COR-L47 (cell line): ENCODE measurements around the gene IQCH.
A peak's percentile ranks its signal among the peaks of the same experiment; 100 is the strongest.
"Not testable (repeated sequence)": the region's sequence is repeated elsewhere in the genome, so short reads cannot be mapped to it uniquely, and the experiment has no call there.

Experiments used
- DNase-seq: peaks from one replicate; lab custom pipeline; 2025; lab: John Stamatoyannopoulos, UW

Gene IQCH

GRCh38 chr15:67358391-67358790 lies 103.8 kb downstream of the IQCH start:
- no peak for DNase-seq

- DNase-seq = no peak
Observed at GRCh38 chr15:67358812-67359211, 104.2 kb downstream of the IQCH start.

- peak; percentile 70 for DNase-seq
Observed at GRCh38 chr15:67359431-67360079, 105.0 kb downstream of the IQCH start.

GRCh38 chr15:67361100-67361499 lies 106.5 kb downstream of the IQCH start:
- DNase-seq = no peak

- DNase-seq = not testable (repeated sequence)
Observed at GRCh38 chr15:67363712-67364111, 109.1 kb downstream of the IQCH start.

GRCh38 chr15:67365994-67366393 lies 111.4 kb downstream of the IQCH start:
- DNase-seq = no peak

GRCh38 chr15:67366904-67367303 lies 112.3 kb downstream of the IQCH start:
- no peak for DNase-seq

GRCh38 chr15:67369359-67369998 lies 114.9 kb downstream of the IQCH start:
- no peak for DNase-seq

GRCh38 chr15:67370206-67370954 lies 115.8 kb downstream of the IQCH start:
- DNase-seq = no peak

GRCh38 chr15:67372543-67372942 lies 118.0 kb downstream of the IQCH start:
- no peak for DNase-seq

- DNase-seq = no peak
Observed at GRCh38 chr15:67372986-67373675, 118.5 kb downstream of the IQCH start.

- DNase-seq = no peak
Observed at GRCh38 chr15:67373971-67374370, 119.4 kb downstream of the IQCH start.

- DNase-seq = no peak
Observed at GRCh38 chr15:67379530-67379929, 124.9 kb downstream of the IQCH start.

GRCh38 chr15:67380921-67381320 lies 126.3 kb downstream of the IQCH start:
- no peak for DNase-seq

- no peak for DNase-seq
Observed at GRCh38 chr15:67381416-67382045, 126.9 kb downstream of the IQCH start.

- no peak for DNase-seq
Observed at GRCh38 chr15:67382723-67383122, 128.1 kb downstream of the IQCH start.

GRCh38 chr15:67383899-67384298 lies 129.3 kb downstream of the IQCH start:
- DNase-seq = no peak

GRCh38 chr15:67384761-67385160 lies 130.2 kb downstream of the IQCH start:
- no peak for DNase-seq

GRCh38 chr15:67385971-67386370 lies 131.4 kb downstream of the IQCH start:
- no peak for DNase-seq

- DNase-seq = no peak
Observed at GRCh38 chr15:67386947-67387346, 132.4 kb downstream of the IQCH start.

- no peak for DNase-seq
Observed at GRCh38 chr15:67389975-67390374, 135.4 kb downstream of the IQCH start.
